WERI-Rb-1 (cell line): ENCODE measurements around the gene IQGAP3.
A peak's percentile ranks its signal among the peaks of the same experiment; 100 is the strongest.

ENCODE experiments used
- DNase-seq: peaks from one replicate; pipeline ENCODE4 v3.0.0-alpha.2; 2020
- H3K27ac ChIP-seq: fragments of 250-450 bp; sonication (Bioruptor Pico); 2 replicates; pipeline ENCODE4 v1.5.1; 2020; ENCODE audit warnings: mild to moderate bottlenecking, moderate library complexity
- H3K27me3 ChIP-seq: fragments of 250-450 bp; sonication (Bioruptor Pico); 2 replicates; pipeline ENCODE4 v1.5.1; 2021; ENCODE audit warnings: mild to moderate bottlenecking, low read depth, moderate library complexity; ENCODE audit not compliant: insufficient read depth, severe bottlenecking
- H3K36me3 ChIP-seq: fragments of 250-450 bp; sonication (Bioruptor Pico); 2 replicates; pipeline ENCODE4 v1.5.1; 2020; ENCODE audit warnings: mild to moderate bottlenecking, moderate library complexity
- H3K4me3 ChIP-seq: 2 replicates; pipeline ENCODE4 v1.5.1; 2011; ENCODE audit warnings: low read depth, mild to moderate bottlenecking, control low read depth, low read length
- H3K9me3 ChIP-seq: fragments of 250-450 bp; sonication (Bioruptor Pico); 2 replicates; pipeline ENCODE4 v1.5.1; 2021; ENCODE audit warnings: mild to moderate bottlenecking, moderate library complexity; ENCODE audit not compliant: severe bottlenecking
- CTCF ChIP-seq: IDR thresholded peaks from 2 replicates; pipeline ENCODE4 v1.5.1; 2011; ENCODE audit warnings: low read depth, mild to moderate bottlenecking, control low read depth, inconsistent platforms, low read length

Gene IQGAP3

DNA sequence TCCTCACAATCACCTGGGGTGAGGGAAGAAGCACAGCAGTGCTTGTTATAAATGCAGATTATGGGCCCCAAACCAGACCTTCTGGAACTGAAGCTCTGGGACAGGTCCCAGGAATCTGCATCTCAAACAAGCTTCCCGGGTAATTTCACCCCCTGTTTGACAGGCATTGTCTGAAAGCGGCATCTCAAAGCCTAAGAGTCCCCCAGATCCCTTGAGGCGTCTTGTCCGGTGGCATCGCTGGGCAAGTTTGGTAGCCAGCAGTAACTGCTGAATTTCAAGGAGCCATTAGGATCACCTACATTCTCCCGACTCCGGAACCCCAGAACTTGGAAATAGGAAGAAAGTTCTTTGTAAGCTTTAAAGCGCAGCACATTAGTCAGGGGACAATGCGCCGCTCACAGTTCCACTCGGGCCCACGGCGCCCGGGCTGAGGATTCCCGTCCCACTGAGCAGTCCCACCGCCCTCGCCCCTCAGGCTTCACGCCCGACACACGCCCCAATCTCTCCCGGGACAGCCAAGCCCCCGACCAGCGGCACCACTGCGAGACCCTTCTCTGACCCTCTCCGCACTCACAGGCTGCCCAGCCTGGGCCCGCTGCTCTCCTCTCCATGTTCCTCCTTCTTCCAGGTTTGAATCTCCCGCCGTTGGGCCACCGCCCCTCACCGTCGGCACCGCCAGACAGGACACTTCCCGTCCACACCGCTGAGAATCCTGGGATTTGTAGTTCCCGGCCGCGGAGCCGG lies at the start of gene IQGAP3:
TSS of gene IQGAP3 (minus strand) at position 647 of the 744 bp plus-strand sequence. CDS start at position 611, 36 bp downstream.
- no peaks in the 10 kb centered on the region for H3K9me3 ChIP-seq
- no peaks in the 10 kb centered on the region for H3K27me3 ChIP-seq
- peak; percentile 95 for DNase-seq
- 0 out of 2 replicates have a peak, but pooled peaks have one; percentile 7 for TF ChIP-seq CTCF
- H3K4me3 ChIP-seq: peak within 1 kb of the TSS; percentile 69
- peaks cover 28% of the 10 kb centered on the region for H3K36me3 ChIP-seq
- H3K27ac ChIP-seq: peak within 1 kb of the TSS; percentile 62

DNA sequence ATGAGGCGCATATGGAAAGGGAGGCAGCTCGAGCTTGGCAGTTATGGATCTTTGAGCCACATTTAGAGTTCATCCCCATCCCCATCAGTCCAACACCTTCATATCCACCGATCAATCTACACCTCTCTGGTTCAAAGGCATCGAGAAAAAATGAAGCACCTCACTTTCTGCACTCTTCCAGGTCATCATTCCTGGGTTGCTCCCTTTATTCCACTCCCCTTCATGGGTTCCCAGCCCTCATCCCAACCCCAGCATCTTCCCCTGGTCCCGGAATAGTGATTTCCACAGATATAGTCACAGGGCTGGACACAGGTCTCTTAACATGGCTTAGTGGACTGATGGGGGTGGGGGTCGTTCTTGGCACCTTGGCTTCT lies 47.2 kb upstream of the IQGAP3 start:
- DNase-seq: no peak
- H3K36me3 ChIP-seq: no peaks in the 10 kb centered on the region
- H3K9me3 ChIP-seq: no peaks in the 10 kb centered on the region
- H3K4me3 ChIP-seq: no peak overlapping the region
- H3K27me3 ChIP-seq: peaks cover 6% of the 10 kb centered on the region
- no peak overlapping the region for H3K27ac ChIP-seq
- TF ChIP-seq CTCF: no peak

- Histone ChIP-seq H3K36me3 (no peaks in the 10 kb centered on the region), H3K27ac (no peak within 1 kb of the TSS), H3K4me3 (no peak within 1 kb of the TSS), H3K27me3 (peaks cover 4% of the 10 kb centered on the region), H3K9me3 (no peaks in the 10 kb centered on the region)
- DNase-seq: peak; percentile 85
- peak; percentile 95 for TF ChIP-seq CTCF
Observed at GRCh38 chr1:156618853-156619581, 46.7 kb upstream of the IQGAP3 start, which contains the start of gene HAPLN2. TSS of gene HAPLN2 (plus strand) at chr1:156619415. CDS start at chr1:156623491, 4,076 bp downstream.

DNA sequence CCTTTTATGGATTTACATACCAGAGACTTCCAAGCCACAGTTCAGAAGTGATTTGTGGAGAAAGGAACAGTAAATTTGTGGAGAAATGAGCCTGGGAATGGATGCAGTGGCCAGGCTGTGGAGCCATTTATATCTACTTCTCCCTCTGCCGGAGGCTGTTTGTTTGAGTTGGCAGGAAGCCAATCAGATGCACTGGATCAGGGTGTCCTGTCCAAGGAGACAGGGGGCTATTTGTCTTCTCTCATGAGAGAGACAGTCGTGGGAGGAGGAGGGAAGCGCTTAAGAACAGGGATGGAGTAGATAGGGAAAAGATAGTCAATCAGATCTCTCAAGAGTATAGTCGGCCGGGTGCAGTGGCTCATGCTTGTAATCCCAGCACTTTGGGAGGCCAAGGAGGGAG lies 44.1 kb upstream of the IQGAP3 start:
- TF ChIP-seq CTCF: 0 out of 2 replicates have a peak, but pooled peaks have one; percentile 10
- peak; percentile 70 for DNase-seq
- Histone ChIP-seq H3K27me3 (no peaks in the 10 kb centered on the region), H3K4me3 (no peak overlapping the region), H3K27ac (no peak overlapping the region), H3K36me3 (no peaks in the 10 kb centered on the region), H3K9me3 (no peaks in the 10 kb centered on the region)

GRCh38 chr1:156615946-156616345 lies 43.6 kb upstream of the IQGAP3 start:
- H3K4me3 ChIP-seq: no peak overlapping the region
- no peaks in the 10 kb centered on the region for H3K36me3 ChIP-seq
- no peak for TF ChIP-seq CTCF
- H3K27me3 ChIP-seq: no peaks in the 10 kb centered on the region
- no peaks in the 10 kb centered on the region for H3K9me3 ChIP-seq
- DNase-seq: no peak
- no peak overlapping the region for H3K27ac ChIP-seq
